Kidney epithelial cell (primary cell): ENCODE measurements around the gene SHROOM1. TPM values are rescaled to one million over a fixed set of nuclear protein-coding genes. Genes with fewer than 3 reads are reported as not detected.

Experiments
- DNase-seq: peaks from one replicate; pipeline ENCODE4 v3.0.0-alpha.2; 2010; ENCODE audit warnings: low read depth
- H3K27me3 ChIP-seq: 2 replicates; pipeline ENCODE4 v1.6.0; 2011; ENCODE audit warnings: low read length; ENCODE audit not compliant: control insufficient read depth, insufficient read depth
- H3K36me3 ChIP-seq: 2 replicates; pipeline ENCODE4 v1.5.1; 2011; ENCODE audit warnings: low read length; ENCODE audit not compliant: control insufficient read depth, insufficient read depth
- H3K4me3 ChIP-seq: 2 replicates; pipeline ENCODE4 v1.5.1; 2011; ENCODE audit warnings: low read depth, mild to moderate bottlenecking, control low read depth, low read length
- CTCF ChIP-seq: IDR thresholded peaks from 2 replicates; pipeline ENCODE4 v1.5.1; 2011; ENCODE audit warnings: mild to moderate bottlenecking, moderate library complexity, low read length, control low read depth, inconsistent platforms; ENCODE audit not compliant: insufficient read depth, poor library complexity, severe bottlenecking
- total RNA-seq: library from RNA; depleted of rRNA; stranded (reverse); fragments of >200 nt; gene quantifications from 2 replicates; pipeline ENCODE4 v1.2.3, GENCODE V29; 2015

SHROOM1 gene
- total RNA-seq, 1 donor from 2014 or later, result 9.8 TPM

- H3K36me3 ChIP-seq, result no peaks in the 10 kb centered on the region
- peak; percentile 88 for TF ChIP-seq CTCF
- H3K27me3 ChIP-seq, result peaks cover 2% of the 10 kb centered on the region
- peak overlapping the region; percentile 65 for H3K4me3 ChIP-seq
- no peak for DNase-seq
Measured at GRCh38 chr5:132829742-132830435, 558 bp downstream of the SHROOM1 start.

DNA sequence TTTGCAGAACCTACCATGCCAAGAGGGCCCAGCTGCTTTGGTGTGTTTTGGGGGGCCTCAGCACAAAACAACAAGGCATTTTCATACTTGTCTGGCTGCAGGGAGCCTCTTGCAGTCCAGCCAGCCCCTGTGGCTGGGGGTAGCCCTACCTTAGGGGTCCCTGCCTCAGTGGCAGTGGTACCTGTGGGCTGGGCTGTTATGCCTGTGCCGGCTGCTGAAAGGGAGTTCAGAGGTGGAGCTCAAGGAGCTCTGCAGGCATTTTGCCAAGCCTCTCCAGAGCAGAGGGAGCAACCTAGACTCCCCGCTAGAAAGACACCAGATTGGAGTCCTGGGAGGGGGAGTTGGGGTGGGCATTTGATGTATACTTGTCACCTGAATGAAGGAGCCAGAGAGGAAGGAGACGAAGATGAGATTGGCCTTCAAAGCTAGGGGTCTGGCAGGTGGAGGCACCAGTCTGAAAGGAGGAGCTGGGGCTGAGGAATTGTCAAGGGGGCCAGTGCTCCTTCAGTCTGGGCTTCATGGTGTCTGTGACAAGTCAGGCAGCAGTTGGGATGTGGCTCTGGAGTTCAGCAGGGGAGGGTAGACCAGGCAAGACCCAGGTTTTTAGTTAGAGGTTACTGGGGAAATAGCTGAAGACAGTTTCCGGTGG, 1.5 kb downstream of the SHROOM1 start:
- DNase-seq, result no peak
- no peaks in the 10 kb centered on the region for H3K36me3 ChIP-seq
- no peak for TF ChIP-seq CTCF
- peaks cover 2% of the 10 kb centered on the region for H3K27me3 ChIP-seq
- H3K4me3 ChIP-seq, result no peak overlapping the region

GRCh38 chr5:132827943-132828673, 2.3 kb downstream of the SHROOM1 start:
- Histone ChIP-seq H3K27me3 (peaks cover 2% of the 10 kb centered on the region), H3K36me3 (no peaks in the 10 kb centered on the region), H3K4me3 (no peak overlapping the region)
- DNase-seq, result no peak
- TF ChIP-seq CTCF, result no peak

DNA sequence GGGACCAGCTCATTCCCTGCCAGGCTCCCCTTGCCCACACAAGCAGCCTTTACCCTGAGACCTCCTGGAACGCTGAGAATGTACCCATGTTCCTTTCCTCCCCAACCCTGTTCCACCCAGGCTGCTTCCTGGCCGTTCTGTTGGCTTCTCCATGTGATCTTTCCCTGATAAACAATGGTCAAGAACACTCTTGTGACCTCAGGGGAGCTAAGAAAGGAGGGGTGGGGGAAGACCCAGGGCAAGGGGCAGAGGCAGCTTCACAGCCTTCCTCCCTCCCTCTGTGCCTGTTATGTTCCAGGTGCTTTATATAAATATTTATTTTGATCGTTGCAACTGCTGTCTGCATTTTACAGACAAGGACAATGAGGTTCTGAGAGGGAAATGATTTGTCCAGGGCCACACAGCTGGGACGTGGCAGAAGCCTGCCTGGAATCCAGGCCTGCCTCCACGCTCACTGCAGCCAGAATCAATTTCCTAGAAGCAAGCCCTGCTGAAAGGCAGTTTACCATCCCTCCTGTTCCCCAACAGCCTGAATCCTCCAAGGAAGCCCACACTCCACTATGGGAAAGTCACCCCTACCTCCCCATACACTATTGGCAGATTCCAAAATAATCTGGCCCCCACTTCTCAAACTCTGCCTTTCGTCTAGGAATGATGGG, 3.9 kb downstream of the SHROOM1 start:
- Histone ChIP-seq H3K4me3 (no peak overlapping the region), H3K27me3 (peaks cover 2% of the 10 kb centered on the region), H3K36me3 (no peaks in the 10 kb centered on the region)
- TF ChIP-seq CTCF, result no peak
- no peak for DNase-seq

- TF ChIP-seq CTCF, result no peak
- DNase-seq, result no peak
- H3K36me3 ChIP-seq, result no peaks in the 10 kb centered on the region
- H3K4me3 ChIP-seq, result no peak overlapping the region
- peaks cover 2% of the 10 kb centered on the region for H3K27me3 ChIP-seq
Measured at GRCh38 chr5:132825834-132826391, 4.5 kb downstream of the SHROOM1 start.
